NOMO-1 treated with dmso at 0.1 percent for 144 hours (cell line): Measurements from ENCODE around the gene MGST3.
"Not testable (repeated sequence)": the region's sequence is repeated elsewhere in the genome, so short reads cannot be mapped to it uniquely, and the experiment has no call there.

Experiments
- DNase-seq: peaks from one replicate; lab custom pipeline; 2025; ENCODE audit not compliant: unreplicated experiment; lab: John Stamatoyannopoulos, UW

MGST3 gene

GRCh38 chr1:165630629-165631341, at the start of gene MGST3:
Gene MGST3 (plus strand): TSS chr1:165631234. CDS start chr1:165649848, 18,614 bp downstream.
- peak; percentile 80 for DNase-seq

- DNase-seq, result no peak
These were observed 49.1 kb upstream of the MGST3 start for GRCh38 chr1:165581926-165582325.

DNA sequence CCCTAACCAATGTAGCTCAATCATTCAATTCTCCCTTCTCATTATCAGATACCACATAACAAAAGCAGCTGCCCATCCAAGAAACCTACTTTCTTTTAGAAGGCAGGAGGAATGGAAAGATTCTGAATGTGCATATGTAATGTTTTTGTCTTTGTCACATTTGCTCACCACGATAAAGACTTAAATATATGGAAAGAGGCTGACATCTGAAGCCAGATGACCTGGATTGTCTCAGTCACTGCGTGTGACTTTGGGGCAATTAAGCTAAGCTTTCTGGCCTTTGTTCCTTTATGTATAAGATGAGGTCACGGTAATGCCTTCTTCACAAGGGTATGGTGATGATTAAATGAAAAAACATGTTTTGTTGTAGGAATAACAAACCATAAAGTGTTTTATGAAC, 44.6 kb upstream of the MGST3 start:
- DNase-seq, result no peak

- not testable (repeated sequence) for DNase-seq
These were observed 39.6 kb upstream of the MGST3 start for GRCh38 chr1:165591391-165591790.

- DNase-seq, result peak; percentile 7
These were observed 37.9 kb upstream of the MGST3 start for GRCh38 chr1:165592945-165593823.

DNA sequence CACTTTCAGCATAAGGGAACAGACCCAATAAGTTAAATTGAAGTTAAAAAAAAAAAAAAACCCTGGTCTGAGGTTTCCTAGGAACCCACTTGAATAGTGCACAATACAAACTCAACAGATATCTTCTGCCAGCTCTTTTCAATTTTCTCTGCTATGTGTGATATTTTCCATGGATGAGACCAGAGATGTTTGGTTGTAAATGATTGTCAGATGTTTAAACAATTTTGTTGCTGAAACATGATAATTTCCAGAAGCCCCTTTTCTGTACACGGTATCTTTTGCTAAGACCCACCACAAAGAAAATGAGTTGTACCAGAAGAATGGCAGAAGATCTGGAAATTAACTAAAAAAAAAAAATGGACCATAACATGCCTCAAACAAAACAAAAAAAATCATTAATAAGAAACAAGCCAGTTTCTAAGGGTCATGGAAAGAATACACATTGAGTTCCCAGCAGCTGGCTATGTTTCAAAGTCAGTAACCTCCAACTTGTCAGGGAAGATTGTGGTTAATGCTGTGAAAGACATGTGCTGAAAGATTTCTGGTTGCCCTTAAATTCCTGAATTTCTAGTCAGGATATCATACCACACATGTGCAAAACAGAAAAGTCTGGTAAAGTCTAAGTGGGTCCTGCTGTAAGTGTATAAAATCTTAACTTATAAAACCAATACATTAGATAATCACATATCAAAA, 35.6 kb upstream of the MGST3 start:
- no peak for DNase-seq

GRCh38 chr1:165597883-165598675, 33.0 kb upstream of the MGST3 start:
- DNase-seq, result peak; percentile 92

DNA sequence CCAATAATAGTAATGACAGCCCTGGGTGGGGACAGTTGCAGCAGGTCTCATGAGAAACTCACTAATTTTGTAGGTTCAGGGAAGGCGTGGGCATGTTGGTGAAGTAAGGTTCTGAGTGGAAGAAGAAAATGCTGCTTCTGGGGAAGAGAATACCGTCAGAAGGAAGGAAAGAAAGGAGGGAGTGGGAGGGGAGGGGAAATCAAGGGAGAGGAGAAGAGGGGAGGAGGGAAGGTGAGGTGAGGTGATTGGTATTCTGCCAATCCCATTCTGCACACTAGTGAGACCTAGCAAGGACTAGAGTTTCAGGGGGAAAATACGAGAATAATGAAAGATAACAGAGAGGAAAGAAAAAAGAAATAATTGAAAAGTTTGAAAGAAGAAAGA, 32.4 kb upstream of the MGST3 start:
- no peak for DNase-seq

DNA sequence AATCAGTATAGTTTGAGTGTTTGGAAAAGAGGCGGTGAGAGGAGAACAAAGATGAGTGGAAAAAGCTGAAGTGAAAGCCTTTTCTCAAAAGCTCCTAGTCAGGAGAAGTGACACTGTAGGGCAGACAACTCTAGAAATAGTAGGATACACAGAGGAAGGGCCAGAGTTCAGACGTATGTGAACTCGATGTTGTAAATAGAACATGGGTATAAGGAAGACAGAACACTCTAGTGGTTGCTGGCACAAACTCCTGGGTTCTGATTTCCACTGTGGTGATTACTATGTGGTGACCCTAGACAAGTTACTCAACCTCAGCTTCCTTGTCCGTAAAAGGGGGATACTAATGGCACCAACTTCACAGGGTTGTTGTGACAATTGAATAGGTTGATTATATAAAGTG, 30.2 kb upstream of the MGST3 start:
- peak; percentile 1 for DNase-seq

DNA sequence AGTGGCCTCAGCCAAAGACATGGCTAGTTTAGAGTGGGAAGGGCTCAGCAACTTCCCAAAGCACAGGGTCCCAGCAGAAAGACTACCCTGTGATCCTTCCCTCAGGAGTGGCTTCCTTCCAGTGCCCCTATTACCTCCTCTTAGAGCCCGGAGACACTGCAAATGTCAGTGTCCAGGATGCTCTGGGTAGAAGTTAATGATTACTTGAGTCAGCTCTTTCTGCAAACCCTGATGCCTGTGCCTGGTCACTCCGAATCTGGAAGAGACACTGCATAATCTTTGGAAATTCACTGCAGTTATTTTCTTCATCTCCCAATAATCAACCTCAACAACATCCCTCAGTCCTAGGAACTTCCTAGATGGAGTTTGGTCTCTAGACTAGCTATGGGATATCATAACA, 27.2 kb upstream of the MGST3 start:
- no peak for DNase-seq

DNA sequence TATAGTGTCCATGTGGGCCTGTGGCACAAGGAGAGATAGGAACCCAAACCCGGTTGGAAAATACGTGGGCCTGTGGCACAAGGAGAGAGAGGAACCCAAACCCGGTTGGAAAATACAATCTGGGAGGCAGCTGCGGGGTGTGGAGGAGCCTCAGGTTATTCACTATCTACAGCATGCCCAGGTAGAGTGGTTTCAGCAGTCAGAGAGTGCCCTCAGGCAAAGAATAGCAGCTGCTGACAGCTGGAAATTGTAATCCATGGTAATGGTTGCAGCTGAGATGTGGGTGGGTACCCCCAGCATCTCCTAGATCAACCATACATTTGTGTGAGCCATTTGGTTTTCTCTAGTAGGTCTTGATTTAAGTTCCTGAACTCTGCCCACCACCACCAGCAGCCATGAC, 25.8 kb upstream of the MGST3 start:
- no peak for DNase-seq

DNA sequence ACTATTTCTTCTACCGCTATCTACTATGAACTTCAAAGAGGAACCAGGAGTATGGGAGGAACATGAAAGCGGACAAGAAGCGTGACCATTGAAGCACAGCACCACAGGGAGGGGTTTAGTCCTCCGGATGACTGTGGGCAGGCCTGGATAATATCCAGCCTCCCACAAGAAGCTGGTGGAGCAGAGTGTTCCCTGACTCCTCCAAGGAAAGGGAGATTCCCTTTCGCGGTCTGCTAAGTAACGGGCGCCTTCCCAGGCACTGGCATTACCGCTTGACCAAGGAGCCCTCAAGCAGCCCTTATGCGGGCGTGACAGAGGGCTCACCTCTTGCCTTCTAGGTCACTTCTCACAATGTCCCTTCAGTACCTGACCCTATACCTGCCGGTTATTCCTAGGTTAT, 24.4 kb upstream of the MGST3 start:
- DNase-seq, result not testable (repeated sequence)

DNA sequence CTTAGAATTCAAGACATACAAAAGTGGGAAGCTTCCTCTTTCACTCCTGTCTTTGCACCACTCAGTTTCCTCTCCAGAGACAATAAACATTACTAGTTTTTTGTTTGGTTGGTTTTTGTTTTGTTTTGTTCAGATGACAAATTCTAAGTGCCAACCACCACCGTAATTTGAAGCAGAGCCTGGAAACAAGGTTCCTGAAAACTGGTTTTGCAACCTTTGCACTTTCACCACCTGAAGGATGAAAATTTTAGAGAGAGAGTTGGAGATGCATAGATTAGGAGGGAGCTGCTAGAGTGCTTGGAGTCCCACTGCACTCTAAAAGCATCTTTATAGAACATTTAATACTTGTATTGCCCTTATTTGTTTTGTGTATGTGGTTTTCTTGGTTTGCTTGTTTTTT, 20.2 kb upstream of the MGST3 start:
- DNase-seq, result no peak

DNA sequence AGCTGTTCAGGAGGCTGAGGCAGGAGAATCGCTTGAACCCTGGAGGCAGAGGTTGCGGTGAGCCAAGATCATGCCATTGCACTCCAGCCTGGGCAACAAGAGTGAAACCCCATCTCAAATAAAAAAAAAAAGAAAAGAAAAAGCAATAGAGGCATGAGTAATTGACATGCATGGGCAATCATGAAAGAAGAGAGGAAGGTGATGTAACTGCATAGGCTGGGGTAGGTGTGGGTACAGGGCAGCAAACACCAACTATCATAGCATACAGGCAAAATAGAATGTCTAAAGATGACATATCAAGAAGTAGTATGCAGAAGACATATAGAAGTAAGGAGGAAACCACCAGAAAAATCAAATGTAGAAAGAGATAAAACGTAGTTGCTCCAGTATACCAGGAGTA, 19.0 kb upstream of the MGST3 start:
- no peak for DNase-seq

GRCh38 chr1:165616054-165616612, 14.9 kb upstream of the MGST3 start:
- DNase-seq, result no peak

GRCh38 chr1:165616987-165617546, 14.0 kb upstream of the MGST3 start:
- DNase-seq, result no peak

GRCh38 chr1:165619647-165620151, 11.3 kb upstream of the MGST3 start:
- no peak for DNase-seq

GRCh38 chr1:165623624-165624023, 7.4 kb upstream of the MGST3 start:
- DNase-seq, result no peak

DNA sequence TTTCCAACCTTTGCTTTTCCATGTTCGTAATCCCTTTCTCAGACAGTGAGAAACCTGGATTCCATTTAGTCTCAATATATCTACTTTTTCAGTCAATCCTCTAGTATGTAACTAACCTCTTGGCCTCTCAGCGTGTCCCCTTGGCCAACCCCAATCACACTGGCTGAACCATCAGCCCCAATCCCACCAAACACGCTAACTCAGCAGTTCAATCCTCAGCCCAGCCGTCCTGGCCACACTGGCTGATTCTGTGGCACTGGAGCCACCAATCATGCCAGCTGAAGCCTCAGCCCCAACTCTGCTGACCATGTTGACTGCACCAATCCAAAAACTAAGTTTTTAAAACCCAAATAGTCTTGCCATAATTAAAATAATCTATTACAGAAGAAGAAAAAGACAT, 6.6 kb upstream of the MGST3 start:
- no peak for DNase-seq

- no peak for DNase-seq
These were observed 2.7 kb upstream of the MGST3 start for GRCh38 chr1:165628147-165628822.
